Common myeloid progenitor, CD34-positive (primary cell): ENCODE results near the gene HMCN1.

ENCODE experiments used
- CTCF ChIA-PET: fragments of 350-600 bp; sonication (Branson Sonifier 250); formaldehyde crosslinking; loops from one replicate; lab custom pipeline; 2021; ENCODE audit warnings: antibody characterized with exemption; lab: Charles Lee
- POLR2A ChIA-PET: fragments of 350-600 bp; sonication (Branson Sonifier 250); formaldehyde crosslinking; loops from one replicate; lab custom pipeline; 2021; ENCODE audit warnings: antibody characterized with exemption; lab: Charles Lee
- DNase-seq, 3 donors: peaks; one replicate each; pipeline versions ENCODE4 v3.0.0 to v3.0.0-alpha.2; 2013
- H3K27ac ChIP-seq, 2 experiments: 1 replicate in 1 of 2; 2 replicates in 1 of 2; pipeline ENCODE4 v1.7.0; 2013; ENCODE audit warnings: inconsistent platforms in 2 of 2, low read length in 2 of 2, mild to moderate bottlenecking in 2 of 2, low read depth in 1 of 2, moderate library complexity in 1 of 2; ENCODE audit not compliant: severe bottlenecking in 2 of 2, insufficient read depth in 1 of 2, poor library complexity in 1 of 2
- H3K27me3 ChIP-seq, 5 experiments: replicated peaks in 2 of 5; 1 replicate in 3 of 5; 2 replicates in 2 of 5; pipeline versions ENCODE4 v1.6.1 to v1.7.0; 2013; ENCODE audit warnings: low read length in 4 of 5, mild to moderate bottlenecking in 2 of 5, moderate library complexity in 2 of 5, inconsistent platforms in 1 of 5; ENCODE audit not compliant: insufficient read depth in 5 of 5, control insufficient read depth in 4 of 5
- H3K36me3 ChIP-seq, 4 experiments: 1 replicate in 2 of 4; 2 replicates in 2 of 4; pipeline versions ENCODE4 v1.6.1 to v1.7.0; 2013; ENCODE audit warnings: low read length in 3 of 4, control low read depth in 1 of 4, mild to moderate bottlenecking in 1 of 4; ENCODE audit not compliant: control insufficient read depth in 4 of 4, insufficient read depth in 4 of 4
- H3K4me1 ChIP-seq, 4 experiments: 1 replicate in 3 of 4; 2 replicates in 1 of 4; pipeline versions ENCODE4 v1.6.1 to v1.7.1; 2013; ENCODE audit warnings: low read length in 3 of 4, mild to moderate bottlenecking in 3 of 4, control low read depth in 1 of 4, inconsistent platforms in 1 of 4, moderate library complexity in 1 of 4; ENCODE audit not compliant: control insufficient read depth in 4 of 4, insufficient read depth in 4 of 4; ENCODE audit errors: control extremely low read depth in 1 of 4
- H3K4me3 ChIP-seq, 7 experiments: 1 replicate in 4 of 7; 2 replicates in 3 of 7; pipeline versions ENCODE4 v1.5.1 to v1.7.0; 2013; ENCODE audit warnings: mild to moderate bottlenecking in 7 of 7, low read length in 6 of 7, moderate library complexity in 6 of 7, inconsistent platforms in 2 of 7, low read depth in 2 of 7, control low read depth in 1 of 7; ENCODE audit not compliant: insufficient read depth in 4 of 7, control insufficient read depth in 1 of 7; ENCODE audit errors: extremely low read depth in 1 of 7
- H3K9me3 ChIP-seq, 5 experiments: 1 replicate in 4 of 5; 2 replicates in 1 of 5; pipeline versions ENCODE4 v1.6.1 to v1.7.1; 2013; ENCODE audit warnings: low read length in 4 of 5, mild to moderate bottlenecking in 2 of 5, inconsistent platforms in 1 of 5, low read depth in 1 of 5, moderate library complexity in 1 of 5; ENCODE audit not compliant: control insufficient read depth in 4 of 5, insufficient read depth in 2 of 5; ENCODE audit errors: control extremely low read depth in 1 of 5
- WGBS: methylation state at CpG from one replicate; pipeline ENCODE4 v1.1.5; 2013; ENCODE audit not compliant: insufficient coverage; 5-methylcytosine and 5-hydroxymethylcytosine counted together

The HMCN1 gene

DNA sequence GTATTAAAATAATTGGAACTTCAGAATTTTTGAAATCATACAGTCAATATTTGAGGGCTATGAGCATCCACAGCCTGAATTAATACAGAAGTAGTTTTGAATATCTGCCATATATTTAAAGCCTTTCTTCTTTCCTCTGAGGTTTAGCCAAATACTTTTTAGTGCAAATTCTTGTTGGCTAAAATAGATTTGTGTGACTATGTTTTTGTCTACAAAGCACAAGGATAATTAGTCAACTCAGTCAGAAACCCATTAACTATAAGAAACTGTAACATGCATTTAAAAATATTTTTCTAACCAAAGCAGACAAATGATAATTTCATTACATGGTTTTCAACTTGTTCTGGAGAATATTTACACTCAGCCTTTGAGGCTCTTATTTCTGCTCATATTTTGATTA is 408.7 kb downstream of the HMCN1 start:
- no peak for DNase-seq
- H3K27ac ChIP-seq: no peak overlapping the region
- ChIA-PET CTCF (no interaction called here), POLR2A (no interaction called here)
- no peaks in the 10 kb centered on the region for H3K4me1 ChIP-seq
- no peaks in the 10 kb centered on the region for H3K36me3 ChIP-seq
- H3K9me3 ChIP-seq: no peaks in the 10 kb centered on the region
- no peak overlapping the region for H3K4me3 ChIP-seq
- H3K27me3 ChIP-seq: no peaks in the 10 kb centered on the region

GRCh38 chr1:186143481-186143880 is 409.3 kb downstream of the HMCN1 start:
- Histone ChIP-seq H3K4me1 (no peaks in the 10 kb centered on the region), H3K9me3 (no peaks in the 10 kb centered on the region), H3K27me3 (no peaks in the 10 kb centered on the region), H3K27ac (no peak overlapping the region), H3K4me3 (no peak overlapping the region), H3K36me3 (no peaks in the 10 kb centered on the region)
- ChIA-PET CTCF (no interaction called here), POLR2A (no interaction called here)
- DNase-seq: no peak

DNA sequence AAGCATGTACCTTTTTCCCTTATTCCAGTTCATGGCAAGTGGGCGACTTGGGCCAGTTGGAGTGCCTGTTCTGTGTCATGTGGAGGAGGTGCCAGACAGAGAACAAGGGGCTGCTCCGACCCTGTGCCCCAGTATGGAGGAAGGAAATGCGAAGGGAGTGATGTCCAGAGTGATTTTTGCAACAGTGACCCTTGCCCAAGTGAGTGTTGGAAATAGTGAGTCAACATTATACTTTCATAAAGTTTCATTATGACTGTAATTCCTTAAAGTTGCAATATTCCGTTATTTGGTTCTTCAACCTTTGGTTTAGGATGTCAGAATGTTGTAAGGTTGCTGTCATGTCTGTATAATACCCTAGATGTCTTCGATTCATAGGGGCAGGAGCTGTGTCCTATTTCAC is 410.3 kb downstream of the HMCN1 start:
- Histone ChIP-seq H3K4me3 (no peak overlapping the region), H3K36me3 (no peaks in the 10 kb centered on the region), H3K27ac (no peak overlapping the region), H3K4me1 (no peaks in the 10 kb centered on the region), H3K9me3 (no peaks in the 10 kb centered on the region), H3K27me3 (no peaks in the 10 kb centered on the region)
- no peak for DNase-seq
- POLR2A ChIA-PET: no interaction called here
- 96% methylated on average over 3 of the region's 5 CpGs for WGBS
- CTCF ChIA-PET: no interaction called here

DNA sequence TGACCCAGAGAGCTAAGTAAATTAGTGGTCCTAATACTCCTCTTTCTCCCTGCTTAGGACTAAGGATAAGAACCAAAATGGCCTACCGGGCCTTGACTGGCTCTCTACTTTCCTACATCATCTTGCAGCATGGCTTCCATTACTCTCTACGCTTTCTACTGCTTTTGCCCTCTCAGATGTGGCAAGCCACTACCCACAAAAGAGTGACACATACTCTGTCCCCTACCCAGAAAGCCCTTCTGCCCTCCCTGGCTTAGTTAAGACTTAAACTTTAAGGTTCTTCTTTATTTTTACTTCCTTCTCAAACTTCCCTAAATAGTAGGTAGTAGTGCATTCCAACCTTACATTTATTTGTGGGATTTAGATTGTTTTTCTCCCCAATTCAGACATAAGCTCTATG is 412.8 kb downstream of the HMCN1 start:
- H3K36me3 ChIP-seq: no peaks in the 10 kb centered on the region
- H3K4me1 ChIP-seq: no peaks in the 10 kb centered on the region
- no peak overlapping the region for H3K27ac ChIP-seq
- ChIA-PET CTCF (no interaction called here), POLR2A (no interaction called here)
- H3K9me3 ChIP-seq: no peaks in the 10 kb centered on the region
- no peak overlapping the region for H3K4me3 ChIP-seq
- no peaks in the 10 kb centered on the region for H3K27me3 ChIP-seq
- 76% methylated on average over 2 of the region's 2 CpGs for WGBS
- peak in 2 of 3 donors; percentile 33 to 37 for DNase-seq

GRCh38 chr1:186149591-186149990 is 415.4 kb downstream of the HMCN1 start:
- CTCF ChIA-PET: no interaction called here
- H3K27me3 ChIP-seq: no peaks in the 10 kb centered on the region
- no peaks in the 10 kb centered on the region for H3K4me1 ChIP-seq
- no peak overlapping the region for H3K27ac ChIP-seq
- POLR2A ChIA-PET: no interaction called here
- no CpG with 5 or more reads among the region's 2 CpGs for WGBS
- DNase-seq: no peak
- H3K4me3 ChIP-seq: no peak overlapping the region
- H3K36me3 ChIP-seq: no peaks in the 10 kb centered on the region
- no peaks in the 10 kb centered on the region for H3K9me3 ChIP-seq

- no peaks in the 10 kb centered on the region for H3K27me3 ChIP-seq
- POLR2A ChIA-PET: no interaction called here
- WGBS: 78% methylated on average over 1 of the region's 3 CpGs
- H3K9me3 ChIP-seq: no peaks in the 10 kb centered on the region
- no peaks in the 10 kb centered on the region for H3K36me3 ChIP-seq
- no peak overlapping the region for H3K27ac ChIP-seq
- CTCF ChIA-PET: no interaction called here
- no peak for DNase-seq
- no peaks in the 10 kb centered on the region for H3K4me1 ChIP-seq
- no peak overlapping the region for H3K4me3 ChIP-seq
Observed at GRCh38 chr1:186152227-186152619, 418.0 kb downstream of the HMCN1 start.

- Histone ChIP-seq H3K9me3 (no peaks in the 10 kb centered on the region), H3K36me3 (no peaks in the 10 kb centered on the region), H3K4me3 (no peak overlapping the region), H3K27me3 (no peaks in the 10 kb centered on the region), H3K4me1 (no peaks in the 10 kb centered on the region), H3K27ac (no peak overlapping the region)
- WGBS: 96% methylated on average over 3 of the region's 5 CpGs
- CTCF ChIA-PET: no interaction called here
- POLR2A ChIA-PET: no interaction called here
- no peak for DNase-seq
Observed at GRCh38 chr1:186152620-186153239, 418.5 kb downstream of the HMCN1 start.
